ENCODE results near the gene MUCL3. TPM values are rescaled to one million over a fixed set of nuclear protein-coding genes. Genes with fewer than 3 reads are reported as not detected.
"Not testable (repeated sequence)": the region's sequence is repeated elsewhere in the genome, so short reads cannot be mapped to it uniquely, and the experiment has no call there.

Gene MUCL3
- total RNA-seq, 1 donor from 2014 or later: 0.05 TPM

DNA sequence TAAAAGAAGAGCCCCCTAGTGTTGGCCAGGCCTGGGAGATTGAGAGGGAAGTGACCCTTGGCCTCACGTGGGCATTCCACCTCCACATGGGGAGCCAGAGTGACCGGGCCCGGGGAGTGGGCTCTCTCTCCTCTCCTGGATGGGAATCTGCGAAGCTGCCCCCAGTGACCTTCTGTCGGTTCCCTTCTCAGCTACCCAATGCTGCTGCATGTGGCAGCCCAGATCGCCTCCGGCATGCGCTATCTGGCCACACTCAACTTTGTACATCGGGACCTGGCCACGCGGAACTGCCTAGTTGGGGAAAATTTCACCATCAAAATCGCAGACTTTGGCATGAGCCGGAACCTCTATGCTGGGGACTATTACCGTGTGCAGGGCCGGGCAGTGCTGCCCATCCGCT lies 42.9 kb upstream of the MUCL3 start:
- no peaks in the 10 kb centered on the region for H3K4me1 Mint-ChIP-seq (ENCODE audit: low read depth)
- no peak for TF ChIP-seq CTCF (IDR thresholded peaks at IDR 0.05; ENCODE audit: unreplicated experiment)
- DNase-seq (ENCODE audit: low spot score, unreplicated experiment): no peak
- H3K9me3 Mint-ChIP-seq (ENCODE audit: low read depth): no peaks in the 10 kb centered on the region
- no peak overlapping the region for H3K27ac Mint-ChIP-seq
- H3K27me3 Mint-ChIP-seq: no peaks in the 10 kb centered on the region
- no peak overlapping the region for H3K4me3 Mint-ChIP-seq (ENCODE audit: low read depth)
- H3K36me3 Mint-ChIP-seq (ENCODE audit: insufficient read depth): peaks cover 18% of the 10 kb centered on the region

- no peak for DNase-seq (ENCODE audit: low spot score, unreplicated experiment)
- no peak overlapping the region for H3K4me3 Mint-ChIP-seq (ENCODE audit: low read depth)
- no peak overlapping the region for H3K27ac Mint-ChIP-seq
- peaks cover 18% of the 10 kb centered on the region for H3K36me3 Mint-ChIP-seq (ENCODE audit: insufficient read depth)
- no peaks in the 10 kb centered on the region for H3K4me1 Mint-ChIP-seq (ENCODE audit: low read depth)
- H3K9me3 Mint-ChIP-seq (ENCODE audit: low read depth): no peaks in the 10 kb centered on the region
- no peak for TF ChIP-seq CTCF (IDR thresholded peaks at IDR 0.05; ENCODE audit: unreplicated experiment)
- H3K27me3 Mint-ChIP-seq: no peaks in the 10 kb centered on the region
Measured at GRCh38 chr6:30898750-30899360, 41.9 kb upstream of the MUCL3 start.

GRCh38 chr6:30900863-30901417 lies 39.8 kb upstream of the MUCL3 start:
- Mint-ChIP-seq H3K27ac (no peak overlapping the region), H3K36me3 (ENCODE audit: insufficient read depth) (peaks cover 9% of the 10 kb centered on the region), H3K27me3 (no peaks in the 10 kb centered on the region), H3K4me3 (ENCODE audit: low read depth) (no peak overlapping the region), H3K9me3 (ENCODE audit: low read depth) (no peaks in the 10 kb centered on the region), H3K4me1 (ENCODE audit: low read depth) (no peaks in the 10 kb centered on the region)
- DNase-seq (ENCODE audit: low spot score, unreplicated experiment): no peak
- no peak for TF ChIP-seq CTCF (IDR thresholded peaks at IDR 0.05; ENCODE audit: unreplicated experiment)

GRCh38 chr6:30901436-30901835 lies 39.3 kb upstream of the MUCL3 start:
- DNase-seq (ENCODE audit: low spot score, unreplicated experiment): no peak
- Mint-ChIP-seq H3K27ac (no peak overlapping the region), H3K4me1 (ENCODE audit: low read depth) (no peaks in the 10 kb centered on the region), H3K27me3 (no peaks in the 10 kb centered on the region), H3K9me3 (ENCODE audit: low read depth) (no peaks in the 10 kb centered on the region), H3K36me3 (ENCODE audit: insufficient read depth) (peaks cover 8% of the 10 kb centered on the region), H3K4me3 (ENCODE audit: low read depth) (no peak overlapping the region)
- TF ChIP-seq CTCF (IDR thresholded peaks at IDR 0.05; ENCODE audit: unreplicated experiment): no peak

DNA sequence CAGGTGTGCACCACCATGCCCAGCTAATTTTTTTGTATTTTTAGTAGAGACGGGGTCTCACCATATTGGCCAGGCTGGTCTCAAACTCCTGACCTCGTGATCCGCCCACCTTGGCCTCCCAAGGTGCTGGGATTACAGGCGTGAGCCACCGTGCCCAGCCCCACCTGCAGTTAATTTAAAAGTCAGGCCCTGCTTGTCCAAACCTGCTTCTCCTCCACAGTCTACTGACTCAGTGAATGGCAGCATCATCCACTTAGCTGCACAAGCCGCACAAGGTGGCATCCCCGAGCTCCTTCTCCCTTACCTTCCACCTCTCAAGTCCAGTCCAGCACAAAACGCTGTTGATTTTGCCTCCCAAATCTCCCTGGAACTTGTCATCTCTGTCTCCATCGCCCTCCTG lies 38.6 kb upstream of the MUCL3 start:
- H3K27ac Mint-ChIP-seq; H3K4me1 Mint-ChIP-seq (ENCODE audit: low read depth): not testable (repeated sequence)

GRCh38 chr6:30902709-30903108 lies 38.1 kb upstream of the MUCL3 start:
- Mint-ChIP-seq H3K36me3 (ENCODE audit: insufficient read depth) (peaks cover 8% of the 10 kb centered on the region), H3K27ac (peak overlapping the region; percentile 70), H3K4me3 (ENCODE audit: low read depth) (no peak overlapping the region), H3K4me1 (ENCODE audit: low read depth) (peaks cover 3% of the 10 kb centered on the region), H3K9me3 (ENCODE audit: low read depth) (no peaks in the 10 kb centered on the region), H3K27me3 (no peaks in the 10 kb centered on the region)
- TF ChIP-seq CTCF (IDR thresholded peaks at IDR 0.05; ENCODE audit: unreplicated experiment): no peak
- no peak for DNase-seq (ENCODE audit: low spot score, unreplicated experiment)

More for the DNA sequence above, 38.6 kb upstream of the MUCL3 start:
- H3K36me3 Mint-ChIP-seq (ENCODE audit: insufficient read depth); H3K4me3 Mint-ChIP-seq (ENCODE audit: low read depth); DNase-seq (ENCODE audit: low spot score, unreplicated experiment); H3K9me3 Mint-ChIP-seq (ENCODE audit: low read depth); H3K27me3 Mint-ChIP-seq: not testable (repeated sequence)

Data from progenitor cell of endocrine pancreas (in vitro differentiated cells).